ENCODE measurements around the gene GPRC5B.

GPRC5B gene

DNA sequence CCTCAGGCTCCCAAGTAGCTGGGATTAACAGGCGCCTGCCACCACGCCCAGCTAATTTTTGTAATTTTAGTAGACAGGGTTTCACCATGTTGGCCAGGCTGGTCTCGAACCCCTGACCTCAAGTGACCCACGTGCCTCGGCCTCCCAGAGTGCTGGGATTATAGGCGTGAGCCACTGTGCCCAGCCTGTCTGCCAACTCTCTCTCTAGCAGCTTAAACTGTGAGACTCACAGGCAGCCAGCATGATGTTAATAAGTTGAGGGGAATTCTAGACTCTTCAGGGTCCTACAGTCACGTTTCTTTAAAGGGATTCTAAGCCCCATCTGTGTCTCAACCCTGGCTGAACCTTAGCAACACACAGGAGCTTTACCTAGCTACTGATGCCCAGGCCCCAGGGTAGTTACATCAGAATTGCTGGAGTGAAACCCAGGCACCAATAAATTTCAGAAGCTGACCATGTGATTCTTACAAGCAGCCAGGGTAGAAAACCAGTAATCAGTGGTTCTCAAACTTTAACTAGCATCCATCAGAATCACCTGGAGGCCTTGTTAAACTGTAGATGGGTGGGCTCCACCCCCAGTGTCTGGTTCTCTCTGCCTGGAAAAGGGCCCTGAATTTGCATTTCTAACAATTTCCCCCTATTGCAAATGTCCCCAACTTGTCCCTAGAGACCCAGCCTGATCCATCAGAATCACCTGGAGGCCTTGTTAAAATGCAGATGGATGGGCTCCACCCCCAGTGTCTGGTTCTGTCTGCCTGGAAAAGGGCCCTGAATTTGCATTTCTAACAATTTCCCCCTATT lies 30.7 kb downstream of the GPRC5B start:
- in situ Hi-C loops (cut with HindIII; ENCODE audit: low sequenced_read_pairs) = no loop called here
- TF ChIP-seq, protein P1, sequence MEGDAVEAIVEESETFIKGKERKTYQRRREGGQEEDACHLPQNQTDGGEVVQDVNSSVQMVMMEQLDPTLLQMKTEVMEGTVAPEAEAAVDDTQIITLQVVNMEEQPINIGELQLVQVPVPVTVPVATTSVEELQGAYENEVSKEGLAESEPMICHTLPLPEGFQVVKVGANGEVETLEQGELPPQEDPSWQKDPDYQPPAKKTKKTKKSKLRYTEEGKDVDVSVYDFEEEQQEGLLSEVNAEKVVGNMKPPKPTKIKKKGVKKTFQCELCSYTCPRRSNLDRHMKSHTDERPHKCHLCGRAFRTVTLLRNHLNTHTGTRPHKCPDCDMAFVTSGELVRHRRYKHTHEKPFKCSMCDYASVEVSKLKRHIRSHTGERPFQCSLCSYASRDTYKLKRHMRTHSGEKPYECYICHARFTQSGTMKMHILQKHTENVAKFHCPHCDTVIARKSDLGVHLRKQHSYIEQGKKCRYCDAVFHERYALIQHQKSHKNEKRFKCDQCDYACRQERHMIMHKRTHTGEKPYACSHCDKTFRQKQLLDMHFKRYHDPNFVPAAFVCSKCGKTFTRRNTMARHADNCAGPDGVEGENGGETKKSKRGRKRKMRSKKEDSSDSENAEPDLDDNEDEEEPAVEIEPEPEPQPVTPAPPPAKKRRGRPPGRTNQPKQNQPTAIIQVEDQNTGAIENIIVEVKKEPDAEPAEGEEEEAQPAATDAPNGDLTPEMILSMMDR (IDR thresholded peaks at IDR 0.05; ENCODE audit: low read depth, low read length) = no peak
- no peak for DNase-seq (ENCODE audit: low read depth, low spot score)
- H3K4me3 ChIP-seq (ENCODE audit: low read depth, low read length) = no peak overlapping the region

DNA sequence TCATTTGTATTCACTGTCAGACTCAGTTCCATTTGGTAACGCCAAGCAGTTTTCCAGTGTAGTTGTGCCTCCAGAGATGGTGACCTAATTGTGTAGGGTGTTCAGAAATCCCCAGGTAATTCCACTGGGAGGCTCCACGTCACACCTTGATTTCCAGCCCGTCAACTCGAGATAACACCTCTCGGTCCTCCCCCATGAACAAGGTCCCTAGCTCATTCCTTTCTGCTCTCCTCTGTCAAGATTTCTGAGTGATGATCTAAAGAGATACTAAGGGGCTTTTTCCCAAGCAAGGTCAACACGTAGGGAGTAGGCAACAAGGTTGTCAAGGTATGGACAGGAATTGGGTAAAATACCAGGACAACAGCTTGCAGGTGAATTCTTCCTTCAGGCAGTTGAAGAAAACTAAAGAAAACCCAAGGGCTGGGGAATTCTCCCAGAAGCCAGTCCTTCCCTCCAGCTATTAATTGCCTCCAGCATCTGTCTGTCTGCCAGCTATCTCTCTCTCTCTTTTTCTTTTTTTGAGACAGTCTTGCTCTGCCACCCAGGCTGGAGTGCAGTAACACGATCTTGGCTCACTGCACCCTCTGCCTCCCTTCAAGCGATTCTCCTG lies 31.4 kb downstream of the GPRC5B start:
- DNase-seq (ENCODE audit: low read depth, low spot score) = no peak
- in situ Hi-C loops (cut with HindIII; ENCODE audit: low sequenced_read_pairs) = no loop called here
- no peak overlapping the region for H3K4me3 ChIP-seq (ENCODE audit: low read depth, low read length)
- TF ChIP-seq, protein P1 (IDR thresholded peaks at IDR 0.05; ENCODE audit: low read depth, low read length) = no peak

DNA sequence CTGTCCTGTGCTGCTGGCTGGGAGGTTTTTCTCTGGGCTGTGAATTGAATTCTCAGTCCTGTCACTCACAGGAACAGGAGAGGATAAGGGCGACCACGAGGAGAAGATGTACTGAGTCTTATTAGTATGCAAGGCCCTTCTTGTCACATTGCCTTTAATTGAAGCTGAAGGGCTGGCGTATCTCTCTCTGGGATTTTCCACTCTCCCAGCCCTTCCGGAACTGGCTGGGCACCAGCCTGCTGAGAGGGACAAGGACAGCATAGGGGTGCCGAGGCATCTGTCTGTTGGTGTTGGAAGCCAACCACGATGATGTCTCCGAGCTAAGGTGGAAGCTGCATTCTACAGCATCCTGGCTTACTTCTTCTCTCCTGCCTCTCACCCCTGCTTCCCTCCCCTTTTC lies 33.2 kb downstream of the GPRC5B start:
- in situ Hi-C loops (cut with HindIII; ENCODE audit: low sequenced_read_pairs) = no loop called here
- TF ChIP-seq, protein P1 (IDR thresholded peaks at IDR 0.05; ENCODE audit: low read depth, low read length) = no peak
- H3K4me3 ChIP-seq (ENCODE audit: low read depth, low read length) = no peak overlapping the region
- no peak for DNase-seq (ENCODE audit: low read depth, low spot score)

DNA sequence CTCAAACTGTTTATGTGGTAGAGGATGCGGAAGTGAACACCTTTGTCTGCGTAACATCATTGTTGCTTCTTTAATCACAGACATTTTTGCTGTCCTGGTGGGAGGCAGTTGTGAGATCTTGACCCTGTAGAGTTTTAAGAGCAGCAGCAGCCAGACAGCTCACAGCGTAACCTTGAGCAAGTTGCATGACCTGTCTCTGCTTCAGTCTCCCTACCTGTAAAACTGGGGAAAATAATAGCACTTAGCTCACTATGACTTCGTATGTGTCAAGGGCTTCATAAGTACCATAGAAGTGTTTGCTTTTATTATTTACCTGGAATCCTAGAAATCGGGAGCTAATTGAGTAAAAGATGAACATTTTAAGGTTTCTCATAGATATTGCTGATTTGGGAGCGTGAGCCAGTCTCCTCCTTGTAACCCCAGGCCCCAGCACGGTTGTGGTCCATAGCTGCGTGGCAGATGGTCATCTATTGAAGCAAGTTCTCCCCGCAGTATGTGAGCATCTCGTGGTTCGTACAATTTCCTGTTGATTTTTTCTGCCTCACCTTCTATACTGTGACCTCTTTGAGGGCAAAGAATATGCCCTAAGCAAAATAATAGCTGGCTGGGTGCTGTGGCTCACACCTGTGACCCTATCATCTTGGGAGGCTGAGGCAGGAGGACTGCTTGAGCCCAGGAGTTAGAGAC lies 34.4 kb downstream of the GPRC5B start:
- H3K4me3 ChIP-seq (ENCODE audit: low read depth, low read length) = no peak overlapping the region
- DNase-seq (ENCODE audit: low read depth, low spot score) = no peak
- in situ Hi-C loops (cut with HindIII; ENCODE audit: low sequenced_read_pairs) = no loop called here
- TF ChIP-seq, protein P1 (IDR thresholded peaks at IDR 0.05; ENCODE audit: low read depth, low read length) = no peak

DNA sequence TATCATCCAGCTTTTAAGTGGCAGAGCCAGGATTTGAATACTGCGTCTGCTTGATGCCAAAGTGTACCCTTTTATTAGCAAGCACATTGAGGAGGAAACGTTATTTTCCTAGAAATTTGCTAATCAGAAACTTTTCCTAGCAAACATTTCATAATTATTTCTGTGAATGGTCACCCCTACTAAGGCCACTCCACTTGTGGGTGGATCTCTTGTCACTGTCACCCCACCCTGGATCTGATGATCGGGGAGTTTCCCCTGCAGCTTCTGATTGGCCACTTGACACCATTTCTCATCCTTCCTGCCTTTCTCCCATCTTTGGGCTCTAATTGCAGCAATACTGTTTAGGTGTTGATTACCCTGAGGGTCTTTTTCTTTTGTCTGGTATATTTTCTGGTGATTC lies 35.9 kb downstream of the GPRC5B start:
- TF ChIP-seq, protein P1 (IDR thresholded peaks at IDR 0.05; ENCODE audit: low read depth, low read length) = no peak
- H3K4me3 ChIP-seq (ENCODE audit: low read depth, low read length) = no peak overlapping the region
- DNase-seq (ENCODE audit: low read depth, low spot score) = no peak
- in situ Hi-C loops (cut with HindIII; ENCODE audit: low sequenced_read_pairs) = no loop called here

DNA sequence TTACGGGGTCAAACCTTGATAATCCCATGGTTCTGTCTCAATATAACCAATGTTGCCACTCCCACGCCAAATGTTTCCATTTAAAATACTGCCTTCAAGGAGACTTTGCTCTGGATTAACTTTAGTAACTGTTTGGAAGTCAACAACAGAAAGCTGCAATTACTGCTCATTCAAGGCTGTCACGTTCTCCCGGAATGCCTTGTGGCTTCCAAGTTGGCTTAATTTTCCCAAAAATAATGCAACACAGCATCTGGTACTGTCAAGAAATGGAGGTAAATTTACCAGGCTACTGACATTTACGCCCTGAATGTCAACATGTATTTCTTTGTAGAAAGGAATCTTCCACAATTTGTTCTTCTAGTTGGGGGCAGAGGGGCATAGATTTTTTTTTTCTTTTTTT lies 38.2 kb downstream of the GPRC5B start:
- no peak for DNase-seq (ENCODE audit: low read depth, low spot score)
- in situ Hi-C loops (cut with HindIII; ENCODE audit: low sequenced_read_pairs) = no loop called here
- TF ChIP-seq, protein P1 (IDR thresholded peaks at IDR 0.05; ENCODE audit: low read depth, low read length) = no peak
- no peak overlapping the region for H3K4me3 ChIP-seq (ENCODE audit: low read depth, low read length)

Measured in astrocyte of the spinal cord (primary cell).